ENCODE measurements around the gene FOLR1.

FOLR1 gene

GRCh38 chr11:72223615-72224563, 31.9 kb downstream of the FOLR1 start:
- peak; percentile 50 to 62 for DNase-seq (ENCODE audit: low read depth in 2 of 2)

DNA sequence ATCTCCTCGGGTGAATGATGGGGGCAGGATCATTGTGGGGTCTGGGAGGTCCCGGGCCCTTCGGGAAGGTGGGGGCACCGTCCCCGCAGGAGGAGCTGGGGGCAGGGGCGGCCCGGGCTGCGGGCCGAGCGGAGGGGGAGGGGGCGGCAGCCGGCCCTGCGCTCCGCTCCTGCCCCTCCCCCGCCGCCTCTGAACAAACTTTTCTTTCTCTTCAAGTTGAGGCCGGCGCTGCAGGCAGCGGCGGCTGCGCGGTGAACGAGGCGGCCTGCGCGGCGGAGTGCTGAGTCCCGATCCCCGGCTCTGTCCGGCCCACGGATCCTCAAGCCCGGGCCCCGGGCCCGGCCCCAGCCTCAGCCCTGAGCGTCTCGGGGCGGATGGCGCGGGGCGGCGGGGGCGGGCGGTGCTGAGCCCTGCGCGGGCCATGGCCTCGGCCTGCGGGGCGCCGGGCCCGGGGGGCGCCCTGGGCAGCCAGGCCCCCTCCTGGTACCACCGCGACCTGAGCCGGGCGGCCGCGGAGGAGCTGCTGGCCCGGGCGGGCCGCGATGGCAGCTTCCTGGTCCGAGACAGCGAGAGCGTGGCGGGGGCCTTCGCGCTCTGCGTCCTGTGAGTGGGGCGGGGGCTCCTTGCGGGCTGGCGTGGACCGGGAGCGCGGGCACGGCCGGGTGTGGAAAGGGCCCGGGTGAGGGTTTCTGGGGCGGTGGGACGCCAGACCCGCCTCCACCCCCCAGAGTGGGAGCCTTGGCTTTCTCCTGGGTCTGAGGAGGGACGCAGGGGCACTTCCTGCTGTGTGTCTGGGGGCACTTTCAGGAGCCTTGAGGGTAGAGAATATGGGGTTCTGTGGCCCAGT, 32.8 kb downstream of the FOLR1 start, which contains the start of gene INPPL1:
INPPL1 (plus strand) TSS at position 204 of the 847 bp plus-strand sequence; CDS start at position 422, 218 bp downstream.
- DNase-seq (ENCODE audit: low read depth in 2 of 2) = no peak

GRCh38 chr11:72225411-72225951, 33.5 kb downstream of the FOLR1 start:
- no peak for DNase-seq (ENCODE audit: low read depth in 2 of 2)

DNA sequence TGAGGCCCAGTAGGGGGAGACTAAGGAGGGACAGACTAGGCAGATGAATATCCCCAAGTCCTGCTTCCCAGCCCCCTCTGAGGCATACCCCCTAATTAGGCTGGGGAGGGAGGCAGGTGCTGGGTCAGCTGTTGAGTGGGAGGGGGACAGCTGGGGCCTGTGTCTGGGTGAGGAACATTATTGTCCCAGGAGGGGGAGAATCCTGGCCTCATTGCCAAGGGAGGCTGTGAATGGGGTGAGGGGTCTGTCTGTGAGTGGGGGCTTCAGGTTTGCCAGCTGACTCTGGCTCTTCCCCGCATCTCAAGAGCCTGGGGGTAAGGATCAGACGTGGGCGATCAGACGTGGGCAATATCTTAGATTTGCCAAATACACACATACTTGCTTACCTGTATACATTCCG, 34.8 kb downstream of the FOLR1 start:
- DNase-seq (ENCODE audit: low read depth in 2 of 2) = no peak

DNA sequence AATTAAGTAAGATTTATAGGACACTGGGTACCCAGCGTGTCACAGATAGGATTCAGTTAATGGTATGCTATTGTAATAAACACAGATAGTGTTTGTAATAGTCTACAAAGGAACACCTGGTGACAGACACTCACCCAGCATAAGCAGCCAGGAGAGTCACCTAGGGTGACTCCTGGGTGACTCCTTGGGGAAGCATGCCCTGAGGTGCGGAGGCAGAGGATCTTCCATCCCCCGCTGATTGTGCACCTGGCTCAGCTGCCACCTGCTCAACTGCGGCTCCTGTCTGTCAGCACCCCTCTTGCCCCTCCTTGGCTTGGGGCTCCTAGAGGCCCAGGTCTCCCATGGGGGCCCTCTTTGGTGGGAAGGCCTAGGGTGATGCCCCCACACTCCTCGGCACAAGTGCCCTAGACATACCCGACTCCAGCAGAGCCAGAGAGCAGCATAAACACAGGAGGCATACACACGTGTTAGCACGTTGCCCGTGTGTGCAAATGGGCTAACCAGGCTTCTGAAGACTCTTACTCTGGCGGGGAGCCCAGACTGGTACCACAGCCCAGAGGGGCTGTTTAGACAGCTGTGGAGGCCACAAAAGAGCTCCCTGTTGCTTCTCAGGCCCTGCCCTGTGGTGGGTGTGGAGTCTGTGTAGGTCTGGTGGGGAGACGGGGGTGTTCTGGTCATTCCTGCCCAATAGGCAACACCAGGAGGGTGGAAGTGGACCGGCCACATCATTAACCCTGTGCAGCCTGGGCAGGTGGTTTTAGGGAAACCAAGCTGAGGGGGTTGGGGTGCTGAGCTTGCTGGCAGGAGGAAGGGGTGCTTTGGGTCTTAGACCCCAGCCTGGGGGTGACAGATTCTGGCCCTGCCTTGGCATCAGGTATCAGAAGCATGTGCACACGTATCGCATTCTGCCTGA, 35.6 kb downstream of the FOLR1 start:
- no peak for DNase-seq (ENCODE audit: low read depth in 2 of 2)

DNA sequence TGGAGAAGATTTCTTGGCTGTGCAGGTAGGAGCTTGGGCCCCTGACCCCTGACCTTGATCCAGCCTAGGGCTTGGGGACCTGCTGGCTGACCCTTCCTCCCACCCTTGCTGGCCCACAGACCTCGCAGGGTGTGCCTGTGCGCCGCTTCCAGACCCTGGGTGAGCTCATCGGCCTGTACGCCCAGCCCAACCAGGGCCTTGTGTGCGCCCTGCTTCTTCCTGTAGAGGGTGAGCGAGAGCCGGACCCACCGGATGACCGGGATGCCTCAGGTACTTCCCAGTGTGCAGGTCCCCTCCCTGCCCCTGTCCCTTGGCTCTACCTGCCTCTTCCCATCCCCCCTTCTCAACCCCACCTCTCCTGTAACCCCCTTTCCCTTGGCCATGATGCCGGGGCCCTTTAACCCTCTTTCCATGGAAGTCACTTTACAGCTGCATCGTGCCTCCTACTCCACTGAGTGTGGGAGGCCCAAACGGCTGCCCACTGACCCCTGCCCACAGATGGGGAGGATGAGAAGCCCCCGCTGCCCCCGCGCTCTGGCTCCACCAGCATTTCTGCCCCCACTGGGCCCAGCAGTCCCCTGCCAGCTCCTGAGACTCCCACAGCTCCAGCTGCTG, 36.4 kb downstream of the FOLR1 start:
- no peak for DNase-seq (ENCODE audit: low read depth in 2 of 2)

GRCh38 chr11:72228844-72229231, 36.9 kb downstream of the FOLR1 start:
- no peak for DNase-seq (ENCODE audit: low read depth in 2 of 2)

DNA sequence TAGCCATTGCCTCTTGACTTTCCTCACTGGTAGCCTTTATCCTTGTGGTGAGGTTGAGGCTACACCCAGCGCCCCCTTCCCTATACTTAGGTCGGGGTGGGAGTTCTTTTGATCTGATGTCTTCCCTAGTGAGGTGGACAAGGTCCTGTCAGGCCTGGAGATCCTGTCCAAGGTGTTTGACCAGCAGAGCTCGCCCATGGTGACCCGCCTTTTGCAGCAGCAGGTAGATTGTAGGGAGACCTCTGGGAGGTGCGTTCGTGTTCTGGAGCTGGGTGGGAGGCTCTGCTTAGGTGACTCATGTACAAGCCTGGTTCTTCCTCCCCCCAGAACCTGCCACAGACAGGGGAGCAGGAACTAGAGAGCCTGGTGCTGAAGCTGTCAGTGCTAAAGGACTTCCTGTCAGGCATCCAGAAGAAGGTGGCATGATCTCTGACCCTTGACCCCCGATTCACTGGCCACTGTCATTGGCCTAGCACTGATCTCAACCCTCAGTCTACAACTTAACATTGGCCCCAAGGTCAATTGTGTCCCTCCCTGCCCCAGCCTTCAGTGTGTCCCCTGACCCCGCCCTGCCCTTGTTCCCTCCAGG, 37.5 kb downstream of the FOLR1 start:
- DNase-seq (ENCODE audit: low read depth in 2 of 2) = no peak

DNA sequence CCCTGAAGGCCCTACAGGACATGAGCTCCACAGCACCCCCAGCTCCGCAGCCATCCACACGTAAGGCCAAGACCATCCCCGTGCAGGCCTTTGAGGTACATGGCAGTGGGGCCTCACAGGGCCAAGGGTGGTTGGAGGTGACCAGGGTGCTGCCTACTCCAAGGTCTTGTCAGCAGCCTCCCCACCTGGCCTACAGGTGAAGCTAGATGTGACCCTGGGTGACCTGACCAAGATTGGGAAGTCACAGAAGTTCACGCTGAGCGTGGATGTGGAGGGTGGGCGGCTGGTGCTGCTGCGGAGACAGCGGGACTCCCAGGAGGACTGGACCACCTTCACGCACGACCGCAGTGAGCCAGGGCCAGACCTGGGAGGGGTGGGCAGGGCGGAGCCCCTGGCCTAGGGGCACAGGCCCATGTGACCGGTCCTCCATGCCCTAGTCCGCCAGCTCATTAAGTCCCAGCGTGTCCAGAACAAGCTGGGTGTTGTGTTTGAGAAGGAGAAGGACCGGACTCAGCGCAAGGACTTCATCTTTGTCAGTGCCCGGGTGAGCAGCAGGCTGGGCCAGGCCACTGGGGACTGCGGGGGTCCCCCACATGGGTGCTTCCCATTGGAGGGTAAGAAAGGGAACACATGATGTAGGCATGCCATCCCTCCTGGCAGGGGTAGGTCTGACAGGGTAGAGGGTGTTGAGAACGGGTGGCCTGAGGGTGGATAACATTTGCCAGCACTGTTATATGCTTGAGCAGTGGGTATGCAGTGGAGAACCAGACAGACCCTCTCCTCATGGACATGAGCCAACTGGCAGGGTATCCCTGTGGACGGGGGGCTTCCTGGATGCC, 38.2 kb downstream of the FOLR1 start:
- DNase-seq (ENCODE audit: low read depth in 2 of 2) = no peak

DNA sequence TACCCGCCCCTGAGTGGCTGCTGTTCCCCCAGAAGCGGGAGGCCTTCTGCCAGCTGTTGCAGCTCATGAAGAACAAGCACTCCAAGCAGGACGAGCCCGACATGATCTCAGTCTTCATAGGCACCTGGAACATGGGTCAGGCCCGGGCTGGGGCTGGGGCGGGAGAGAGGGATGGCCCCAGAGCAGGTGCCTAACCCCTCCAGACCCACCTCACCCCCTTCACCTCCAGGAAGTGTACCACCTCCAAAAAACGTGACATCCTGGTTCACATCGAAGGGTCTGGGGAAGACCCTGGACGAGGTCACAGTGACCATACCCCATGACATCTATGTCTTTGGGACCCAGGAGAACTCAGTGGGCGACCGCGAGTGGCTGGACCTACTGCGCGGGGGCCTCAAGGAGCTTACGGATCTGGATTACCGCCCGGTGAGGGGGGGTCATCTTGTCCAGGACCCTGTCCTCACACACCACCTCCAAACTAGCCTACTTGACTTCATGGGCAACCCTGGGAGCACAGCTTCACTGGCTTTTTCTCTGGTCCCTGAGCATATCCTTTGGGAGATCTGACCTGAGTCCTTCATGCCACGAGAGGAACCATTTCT, 38.9 kb downstream of the FOLR1 start:
- no peak for DNase-seq (ENCODE audit: low read depth in 2 of 2)

DNA sequence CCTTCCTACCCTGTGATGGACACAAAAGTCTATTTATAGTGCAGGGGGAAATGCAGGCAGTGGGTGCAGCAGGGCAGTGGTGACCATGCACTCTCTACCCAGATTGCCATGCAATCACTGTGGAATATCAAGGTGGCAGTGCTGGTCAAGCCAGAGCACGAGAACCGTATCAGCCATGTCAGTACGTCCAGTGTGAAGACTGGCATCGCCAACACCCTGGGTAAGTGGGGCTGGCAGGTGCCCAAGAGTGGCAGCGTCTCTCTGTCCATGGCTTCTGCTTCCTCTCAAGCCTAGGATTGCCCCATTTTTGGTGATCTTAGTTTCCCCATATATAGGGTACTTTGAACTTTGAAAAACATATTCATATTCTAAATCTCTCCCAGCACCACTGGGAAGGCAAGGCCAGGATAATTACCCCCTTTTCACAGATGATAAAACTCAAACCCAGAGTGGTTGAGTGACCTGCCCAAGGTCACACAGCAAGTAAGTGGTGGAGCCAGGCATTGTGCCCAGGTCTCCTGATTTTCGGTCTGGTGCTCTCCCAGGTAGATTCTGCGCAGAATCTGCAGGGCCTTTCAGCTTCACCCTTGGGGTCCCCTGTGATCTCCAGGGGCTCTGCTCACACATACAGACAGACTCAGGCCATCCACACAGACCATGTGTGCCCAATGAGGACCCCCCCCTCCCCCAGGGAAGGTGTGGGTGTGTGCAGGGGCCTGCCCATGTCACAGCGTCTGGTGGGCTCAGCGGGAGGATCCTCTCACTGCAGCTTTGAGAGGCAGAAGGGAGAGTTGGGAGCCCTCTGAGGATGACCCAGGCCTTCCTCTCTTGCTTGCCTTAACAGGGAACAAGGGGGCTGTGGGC, 39.7 kb downstream of the FOLR1 start:
- no peak for DNase-seq (ENCODE audit: low read depth in 2 of 2)

GRCh38 chr11:72232260-72233055, 40.5 kb downstream of the FOLR1 start:
- no peak for DNase-seq (ENCODE audit: low read depth in 2 of 2)

- DNase-seq (ENCODE audit: low read depth in 2 of 2) = no peak
These were observed 41.3 kb downstream of the FOLR1 start for GRCh38 chr11:72233056-72233772.

- no peak for DNase-seq (ENCODE audit: low read depth in 2 of 2)
These were observed 42.0 kb downstream of the FOLR1 start for GRCh38 chr11:72233773-72234513.

GRCh38 chr11:72234514-72234830, 42.5 kb downstream of the FOLR1 start:
- DNase-seq (ENCODE audit: low read depth in 2 of 2) = no peak

GRCh38 chr11:72234920-72235319, 43.0 kb downstream of the FOLR1 start:
- DNase-seq (ENCODE audit: low read depth in 2 of 2) = no peak
